Type B pancreatic cell (in vitro differentiated cells): ENCODE results near the gene SLC25A25. TPM values are rescaled to one million over a fixed set of nuclear protein-coding genes. Genes with fewer than 3 reads are reported as not detected.
"Not testable (repeated sequence)": the region's sequence is repeated elsewhere in the genome, so short reads cannot be mapped to it uniquely, and the experiment has no call there.

ENCODE experiments used
- DNase-seq: peaks from one replicate; pipeline ENCODE4 v3.0.0; 2021; ENCODE audit warnings: mixed read lengths; ENCODE audit not compliant: unreplicated experiment; ENCODE audit errors: extremely low spot score
- H3K27ac Mint-ChIP-seq: 2 replicates; pipeline ENCODE4 v1.8.0; 2021; ENCODE audit warnings: mild to moderate bottlenecking, mixed read lengths
- H3K27me3 Mint-ChIP-seq: 2 replicates; pipeline ENCODE4 v1.8.0; 2021; ENCODE audit warnings: mixed read lengths
- H3K36me3 Mint-ChIP-seq: 2 replicates; pipeline ENCODE4 v1.8.0; 2021; ENCODE audit warnings: mixed read lengths
- H3K4me1 Mint-ChIP-seq: one replicate; pipeline ENCODE4 v1.8.0; 2021; ENCODE audit warnings: mixed read lengths; ENCODE audit not compliant: unreplicated experiment
- H3K4me3 Mint-ChIP-seq: 2 replicates; pipeline ENCODE4 v1.8.0; 2021; ENCODE audit warnings: mild to moderate bottlenecking, mixed read lengths
- H3K9me3 Mint-ChIP-seq: 2 replicates; pipeline ENCODE4 v1.8.0; 2021; ENCODE audit warnings: mixed read lengths
- long read RNA-seq: library from polyadenylated mRNA; unstranded; transcript quantifications from one replicate; pipeline ENCODE4 v2.0.0, GENCODE V29; 2020
- total RNA-seq: library from RNA; stranded (reverse); gene quantifications from 2 replicates; pipeline ENCODE4 v1.2.1, GENCODE V29; 2021; ENCODE audit warnings: low replicate concordance
- TF ChIP-seq, protein P1 (sequence below): fragments of 200-600 bp; sonication (generic); conservative IDR thresholded peaks from 2 replicates; pipeline ENCODE4 v1.5.0; 2021; ENCODE audit warnings: antibody characterized with exemption, mild to moderate bottlenecking

Gene SLC25A25
- 19.1 and 39.0 TPM in 2 replicates for total RNA-seq
- long read RNA-seq, partial matches to known transcripts, result 1 of 9 reads
- long read RNA-seq, other reads (novel, unspliced or antisense), result 5 of 9 reads

DNA sequence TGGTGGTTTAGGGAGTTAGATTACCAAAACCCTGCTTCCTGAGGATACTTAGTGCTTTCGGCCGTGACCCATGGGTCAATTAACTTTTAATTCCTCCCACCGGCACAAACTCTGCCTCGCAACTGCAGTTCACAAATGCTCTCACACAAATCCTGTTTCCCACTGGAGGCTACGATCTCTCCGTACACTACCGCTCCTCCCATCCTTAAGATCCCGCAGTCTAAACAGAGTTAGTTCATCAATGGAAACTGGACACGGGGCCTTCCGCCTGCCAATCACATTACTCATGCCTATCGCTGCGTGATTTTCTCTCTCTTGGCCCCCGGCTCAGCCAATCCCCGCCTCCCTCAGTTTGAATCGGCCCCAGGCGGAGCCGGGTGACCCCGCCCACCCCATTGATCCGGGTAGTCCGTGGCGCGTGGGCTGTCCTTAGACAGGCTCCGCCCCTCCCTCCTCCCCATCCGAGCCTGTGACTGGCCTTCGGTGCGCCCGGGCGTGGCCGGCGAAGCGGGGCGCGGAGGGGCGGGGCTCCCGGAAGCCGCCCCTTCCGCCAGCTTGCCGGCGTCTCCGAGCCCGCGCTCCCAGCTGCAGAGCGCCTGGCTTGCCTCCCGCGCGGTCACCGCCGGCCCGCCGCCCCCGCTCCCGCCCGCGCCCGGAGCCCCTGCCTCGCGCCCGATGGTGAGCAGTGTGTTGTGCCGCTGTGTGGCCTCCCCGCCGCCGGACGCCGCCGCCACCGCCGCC, at the start of gene SLC25A25:
Gene SLC25A25, plus strand, starts transcription at position 588 of the 741 bp plus-strand sequence. Its CDS starts 88 bp downstream, at position 676.
- Mint-ChIP-seq H3K4me3 (peak within 1 kb of the TSS; percentile 92), H3K36me3 (peaks cover 8% of the 10 kb centered on the region), H3K27me3 (no peaks in the 10 kb centered on the region), H3K9me3 (no peaks in the 10 kb centered on the region), H3K4me1 (peaks cover 37% of the 10 kb centered on the region), H3K27ac (peak within 1 kb of the TSS; percentile 85)
- TF ChIP-seq, protein P1, sequence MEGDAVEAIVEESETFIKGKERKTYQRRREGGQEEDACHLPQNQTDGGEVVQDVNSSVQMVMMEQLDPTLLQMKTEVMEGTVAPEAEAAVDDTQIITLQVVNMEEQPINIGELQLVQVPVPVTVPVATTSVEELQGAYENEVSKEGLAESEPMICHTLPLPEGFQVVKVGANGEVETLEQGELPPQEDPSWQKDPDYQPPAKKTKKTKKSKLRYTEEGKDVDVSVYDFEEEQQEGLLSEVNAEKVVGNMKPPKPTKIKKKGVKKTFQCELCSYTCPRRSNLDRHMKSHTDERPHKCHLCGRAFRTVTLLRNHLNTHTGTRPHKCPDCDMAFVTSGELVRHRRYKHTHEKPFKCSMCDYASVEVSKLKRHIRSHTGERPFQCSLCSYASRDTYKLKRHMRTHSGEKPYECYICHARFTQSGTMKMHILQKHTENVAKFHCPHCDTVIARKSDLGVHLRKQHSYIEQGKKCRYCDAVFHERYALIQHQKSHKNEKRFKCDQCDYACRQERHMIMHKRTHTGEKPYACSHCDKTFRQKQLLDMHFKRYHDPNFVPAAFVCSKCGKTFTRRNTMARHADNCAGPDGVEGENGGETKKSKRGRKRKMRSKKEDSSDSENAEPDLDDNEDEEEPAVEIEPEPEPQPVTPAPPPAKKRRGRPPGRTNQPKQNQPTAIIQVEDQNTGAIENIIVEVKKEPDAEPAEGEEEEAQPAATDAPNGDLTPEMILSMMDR, result no peak
- peak; percentile 100 for DNase-seq

DNA sequence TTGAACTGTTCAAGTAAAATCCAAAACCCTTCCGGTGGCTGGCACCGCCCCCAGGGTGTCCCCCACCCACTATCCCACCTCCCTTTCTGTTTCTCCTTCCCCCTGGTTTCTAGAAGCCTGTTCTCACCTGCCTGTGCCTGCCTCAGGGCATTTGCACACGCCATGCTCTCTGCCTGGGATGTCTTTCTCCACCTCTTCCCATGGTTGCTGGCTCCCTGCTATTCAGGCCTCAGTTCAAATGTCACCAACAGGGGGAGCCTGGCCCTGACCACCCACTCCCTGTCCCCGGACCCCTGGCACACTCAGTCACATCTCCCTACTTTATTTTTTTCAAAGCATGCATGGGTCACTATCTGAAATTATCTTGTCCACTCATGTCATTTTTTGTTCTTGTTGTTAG, 47.3 kb upstream of the SLC25A25 start:
- Mint-ChIP-seq H3K27me3 (no peaks in the 10 kb centered on the region), H3K9me3 (no peaks in the 10 kb centered on the region), H3K4me3 (no peak overlapping the region), H3K4me1 (peaks cover 5% of the 10 kb centered on the region), H3K27ac (no peak overlapping the region), H3K36me3 (no peaks in the 10 kb centered on the region)
- TF ChIP-seq, protein P1, result peak; percentile 60
- no peak for DNase-seq

DNA sequence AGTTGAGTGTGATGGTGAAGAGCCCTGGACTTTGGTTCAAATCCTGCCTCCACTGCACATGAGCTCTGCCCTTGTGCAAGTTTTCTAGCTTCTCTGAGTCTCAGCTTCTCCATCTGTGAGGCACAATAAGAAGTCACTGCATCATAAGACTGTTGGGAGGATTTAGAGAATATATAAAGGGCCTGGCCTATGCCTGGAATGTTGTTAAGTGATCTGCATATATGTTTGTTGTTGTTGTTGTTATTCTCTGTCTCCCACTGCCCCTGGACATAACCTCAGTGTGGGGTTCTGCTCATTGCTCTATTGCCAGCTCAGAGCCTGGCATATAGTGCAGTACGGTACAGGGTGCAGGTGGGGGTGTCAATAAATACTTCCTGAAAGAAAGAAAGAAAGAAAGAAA, 46.9 kb upstream of the SLC25A25 start:
- H3K4me1 Mint-ChIP-seq, result peaks cover 5% of the 10 kb centered on the region
- no peaks in the 10 kb centered on the region for H3K9me3 Mint-ChIP-seq
- H3K36me3 Mint-ChIP-seq, result no peaks in the 10 kb centered on the region
- no peak for DNase-seq
- TF ChIP-seq, protein P1, result peak; percentile 10
- H3K27me3 Mint-ChIP-seq, result no peaks in the 10 kb centered on the region
- H3K4me3 Mint-ChIP-seq, result no peak overlapping the region
- no peak overlapping the region for H3K27ac Mint-ChIP-seq

DNA sequence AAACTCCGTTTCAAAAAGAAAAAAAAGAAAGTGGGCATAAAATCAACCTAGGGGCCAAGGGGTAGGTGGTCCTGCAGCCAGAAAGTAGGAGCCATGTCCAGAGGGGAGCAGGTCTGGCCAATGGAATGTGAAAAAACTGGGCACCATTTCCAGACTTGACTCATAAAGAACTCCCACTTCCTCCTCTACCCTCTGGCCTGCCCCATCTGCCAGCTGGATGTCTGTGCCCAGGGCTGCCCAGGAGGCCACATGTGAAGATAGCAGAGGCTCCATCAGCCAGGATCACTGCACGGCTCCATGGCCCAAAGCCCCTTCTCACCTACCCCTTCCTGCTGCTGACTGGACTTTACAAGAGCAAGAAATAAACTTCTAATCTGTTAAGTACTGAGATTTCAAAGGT, 45.1 kb upstream of the SLC25A25 start:
- H3K9me3 Mint-ChIP-seq, result no peaks in the 10 kb centered on the region
- DNase-seq, result no peak
- H3K27me3 Mint-ChIP-seq, result no peaks in the 10 kb centered on the region
- no peak overlapping the region for H3K27ac Mint-ChIP-seq
- H3K4me1 Mint-ChIP-seq, result peaks cover 9% of the 10 kb centered on the region
- H3K4me3 Mint-ChIP-seq, result no peak overlapping the region
- TF ChIP-seq, protein P1, result no peak
- no peaks in the 10 kb centered on the region for H3K36me3 Mint-ChIP-seq

DNA sequence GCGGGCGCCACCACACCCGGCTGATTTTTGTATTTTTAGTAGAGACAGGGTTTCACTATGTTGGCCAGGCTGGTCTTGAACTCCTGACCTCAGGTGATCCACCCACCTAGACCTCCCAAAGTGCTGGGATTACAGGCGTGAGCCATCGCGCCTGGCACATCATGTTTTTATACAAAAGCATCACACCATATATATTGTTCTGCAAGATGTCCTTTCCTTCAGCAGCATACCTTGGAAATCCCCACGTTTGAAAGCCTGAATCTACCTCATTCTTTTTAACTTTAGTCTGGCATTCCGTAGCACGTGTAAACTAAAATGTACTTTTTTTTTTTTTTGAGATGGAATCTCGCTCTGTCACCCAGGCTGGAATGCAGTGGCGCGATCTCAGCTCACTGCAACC, 44.4 kb upstream of the SLC25A25 start:
- not testable (repeated sequence) for H3K36me3 Mint-ChIP-seq, H3K27ac Mint-ChIP-seq, H3K4me3 Mint-ChIP-seq, H3K9me3 Mint-ChIP-seq, DNase-seq, H3K27me3 Mint-ChIP-seq
- peaks cover 11% of the 10 kb centered on the region for H3K4me1 Mint-ChIP-seq

DNA sequence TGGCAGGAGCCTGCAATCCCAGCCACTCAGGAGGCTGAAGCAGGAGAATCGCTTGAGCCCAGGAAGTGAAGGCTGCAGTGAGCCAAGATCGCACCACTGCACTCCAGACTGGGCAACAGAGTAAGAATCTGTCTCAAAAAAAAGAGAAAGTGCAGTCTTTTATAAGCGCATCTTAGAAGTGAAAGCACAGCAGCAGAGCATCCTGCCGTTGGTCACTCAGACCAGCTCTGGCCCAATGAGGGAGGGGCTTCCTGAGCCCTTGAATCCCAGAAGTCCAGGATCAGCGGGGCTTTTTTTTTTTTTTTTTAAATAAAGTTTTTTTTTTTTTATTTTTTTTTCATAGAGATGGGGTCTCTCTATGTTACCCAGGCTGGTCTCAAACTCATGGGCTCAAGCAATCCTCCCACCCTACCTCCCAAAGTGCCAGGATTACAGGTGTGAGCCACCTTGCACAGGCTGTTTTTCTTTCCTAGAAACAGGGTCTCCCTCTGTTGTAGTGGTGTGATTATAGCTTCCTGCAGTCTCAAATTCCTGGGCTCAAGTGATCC, 43.2 kb upstream of the SLC25A25 start:
- no peaks in the 10 kb centered on the region for H3K9me3 Mint-ChIP-seq
- peaks cover 12% of the 10 kb centered on the region for H3K4me1 Mint-ChIP-seq
- no peak overlapping the region for H3K4me3 Mint-ChIP-seq
- H3K36me3 Mint-ChIP-seq, result no peaks in the 10 kb centered on the region
- no peak overlapping the region for H3K27ac Mint-ChIP-seq
- H3K27me3 Mint-ChIP-seq, result no peaks in the 10 kb centered on the region
- no peak for DNase-seq
- TF ChIP-seq, protein P1, result no peak
